ENCODE measurements around the gene MAPK1IP1L. TPM values are rescaled to one million over a fixed set of nuclear protein-coding genes. Genes with fewer than 3 reads are reported as not detected.

The MAPK1IP1L gene
- total and polyA plus RNA-seq, 2 of the 4 experiments (the other 2 are of a cell fraction), result 44.8 to 168 TPM

- Histone ChIP-seq H3K23ac (ENCODE audit: low read depth, low read length) (no peak overlapping the region), H3K4ac (ENCODE audit: low read depth, low read length) (no peak overlapping the region), H3K56ac (ENCODE audit: extremely low read depth, insufficient read depth, low read length) (no peak overlapping the region), H3K4me1 (ENCODE audit: control insufficient read depth, insufficient read depth, low read length) (peaks cover 6% of the 10 kb centered on the region), H3K4me3 (ENCODE audit: insufficient read depth, low read depth, low read length) (no peak overlapping the region), H2BK120ac (ENCODE audit: low read depth, low read length) (no peak overlapping the region), H2BK5ac (ENCODE audit: low read depth, low read length, poor library complexity, severe bottlenecking) (peak overlapping the region; percentile 80), H3K4me2 (ENCODE audit: low read depth, low read length) (peak overlapping the region; percentile 49; the same call in 1 of the 2 replicates), H3K79me1 (ENCODE audit: low read depth in 1 of 2, low read length in 2 of 2) (peaks cover 3 to 23% of the 10 kb centered on the region in 2 experiments; a peak in 3 of 4 replicates), H3K14ac (replicated peaks; ENCODE audit: low read depth, low read length) (no peak overlapping the region), H3K9me3 (ENCODE audit: control insufficient read depth, insufficient read depth, low read length) (no peaks in the 10 kb centered on the region), H4K20me1 (ENCODE audit: insufficient read depth, low read length) (no peaks in the 10 kb centered on the region), H4K8ac (ENCODE audit: low read depth in 2 of 2, low read length in 2 of 2) (no peak overlapping the region), H4K91ac (ENCODE audit: insufficient read depth, low read depth, low read length) (no peak overlapping the region), H3K27me3 (ENCODE audit: control insufficient read depth, insufficient read depth, low read length) (no peaks in the 10 kb centered on the region), H3K9ac (ENCODE audit: low read depth, low read length) (no peak overlapping the region), H2BK20ac (ENCODE audit: low read depth, low read length) (no peak overlapping the region), H2AK5ac (ENCODE audit: low read depth, low read length) (no peak overlapping the region), H2AK9ac (replicated peaks; ENCODE audit: low read depth, low read length, poor library complexity) (no peak overlapping the region), H3K9me1 (ENCODE audit: insufficient read depth, low read length) (no peaks in the 10 kb centered on the region), H4K5ac (ENCODE audit: low read depth, low read length) (no peak overlapping the region), H3K18ac (ENCODE audit: low read depth, low read length) (peak overlapping the region; percentile 56; the same call in 1 of the 2 replicates), H3K36me3 (ENCODE audit: control insufficient read depth, insufficient read depth, low read length) (peaks cover 12% of the 10 kb centered on the region), H2BK15ac (ENCODE audit: low read depth, low read length) (no peak overlapping the region), H2AFZ (replicated peaks; ENCODE audit: low read length, poor library complexity) (no peak overlapping the region), H3K27ac (ENCODE audit: insufficient read depth, low read length) (peak overlapping the region; percentile 61; the same call in 1 of the 2 replicates)
- DNase-seq, result peak; percentile 65
- CTCF ChIA-PET, result interaction anchor here (2.5 kb wide), 1 partner anchor 8 kb away, joined by 11 read pairs; the partner anchor contains the start of gene MAPK1IP1L
- no TSS peak for BruUV-seq (replicated peaks)
- ATAC-seq (ENCODE audit: low read depth), result peak; percentile 75
- in situ Hi-C loops (cut with MboI; ENCODE audit: low sequenced_read_pairs), result no loop called here
- intact Hi-C loops (cut with micrococcal nuclease), result loop anchor here (2.0 kb wide), 1 partner anchor 17 kb away; the partner anchor contains the start of genes SOCS4 and WDHD1
- dilution Hi-C loops (cut with HindIII; ENCODE audit: low sequenced_read_pairs, unreplicated experiment), result no loop called here
- POLR2A ChIA-PET (ENCODE audit: unreplicated experiment), result no interaction called here
- no CpG with 5 or more reads among the region's 5 CpGs for WGBS, 2 experiments (ENCODE audit: extremely low coverage in 2 of 2, insufficient read length in 1 of 2)
- peak; percentile 59 for TF ChIP-seq CEBPB (IDR thresholded peaks at IDR 0.05; ENCODE audit: low read depth, low read length)
- TF ChIP-seq MXI1 (IDR thresholded peaks at IDR 0.05; ENCODE audit: borderline replicate concordance, low read depth, low read length), result no peak
These were observed 7.9 kb upstream of the MAPK1IP1L start for GRCh38 chr14:55043528-55043927.

All from IMR-90 (cell line).